IMR-90 (cell line): Measurements from ENCODE around the gene OR6K3. TPM values are rescaled to one million over a fixed set of nuclear protein-coding genes. Genes with fewer than 3 reads are reported as not detected.

Experiments
- ATAC-seq: fragments of 200-7000 bp; cut with Tn5 transposase; 2 replicates; pipeline ENCODE4 v1.9.1; 2020; ENCODE audit warnings: low read depth, mild to moderate bottlenecking, moderate library complexity
- BruUV-seq: library from RNA; stranded (reverse); fragments of 400-500 nt; replicated peaks from 2 replicates; lab custom pipeline; 2021; lab: Mats Ljungman, UMichigan
- CTCF ChIA-PET: fragments of 300-600 bp; formaldehyde crosslinking; extraction: SDS; loops from one replicate; lab custom pipeline; 2021; ENCODE audit warnings: antibody characterized with exemption; lab: Yijun Ruan, JAX
- POLR2A ChIA-PET: fragments of 300-600 bp; sonication (Branson Sonifier 250); formaldehyde crosslinking; loops from one replicate; lab custom pipeline; 2022; ENCODE audit warnings: antibody characterized with exemption; ENCODE audit not compliant: unreplicated experiment; lab: Charles Lee
- DNase-seq: peaks from one replicate; pipeline ENCODE4 v3.0.0; 2013
- H2AFZ ChIP-seq: replicated peaks from 2 replicates; pipeline ENCODE3; 2013; ENCODE audit warnings: low read length, mild to moderate bottlenecking; ENCODE audit not compliant: poor library complexity
- H2AK5ac ChIP-seq: 2 replicates; pipeline ENCODE4 v1.6.1; 2013; ENCODE audit warnings: low read depth, low read length, inconsistent platforms
- H2AK9ac ChIP-seq: replicated peaks from 2 replicates; pipeline ENCODE3; 2013; ENCODE audit warnings: mild to moderate bottlenecking, low read depth, low read length, moderate library complexity; ENCODE audit not compliant: poor library complexity
- H2BK120ac ChIP-seq: 2 replicates; pipeline ENCODE4 v1.6.1; 2013; ENCODE audit warnings: low read depth, low read length, inconsistent platforms
- H2BK15ac ChIP-seq: 3 replicates; pipeline ENCODE4 v1.6.1; 2013; ENCODE audit warnings: low read depth, low read length, inconsistent platforms
- H2BK20ac ChIP-seq: 2 replicates; pipeline ENCODE4 v1.6.1; 2013; ENCODE audit warnings: low read depth, mild to moderate bottlenecking, inconsistent platforms, low read length, moderate library complexity
- H2BK5ac ChIP-seq: 2 replicates; pipeline ENCODE4 v1.6.1; 2013; ENCODE audit warnings: mild to moderate bottlenecking, low read depth, low read length, inconsistent platforms; ENCODE audit not compliant: poor library complexity, severe bottlenecking
- H3K14ac ChIP-seq: replicated peaks from 2 replicates; pipeline ENCODE4 v1.6.1; 2013; ENCODE audit warnings: low read depth, low read length, inconsistent platforms
- H3K18ac ChIP-seq: 2 replicates; pipeline ENCODE4 v1.6.1; 2013; ENCODE audit warnings: low read depth, low read length, control low read depth
- H3K23ac ChIP-seq: 2 replicates; pipeline ENCODE4 v1.6.1; 2013; ENCODE audit warnings: low read depth, low read length, inconsistent platforms
- H3K27ac ChIP-seq: 2 replicates; pipeline ENCODE4 v1.5.1; 2013; ENCODE audit warnings: mild to moderate bottlenecking, control low read depth, low read length; ENCODE audit not compliant: insufficient read depth
- H3K27me3 ChIP-seq: 2 replicates; pipeline ENCODE4 v1.6.1; 2013; ENCODE audit warnings: low read length; ENCODE audit not compliant: control insufficient read depth, insufficient read depth
- H3K36me3 ChIP-seq: 2 replicates; pipeline ENCODE4 v1.6.1; 2013; ENCODE audit warnings: low read length, mixed read lengths; ENCODE audit not compliant: control insufficient read depth, insufficient read depth
- H3K4ac ChIP-seq: 2 replicates; pipeline ENCODE4 v1.6.1; 2013; ENCODE audit warnings: low read depth, low read length, inconsistent platforms
- H3K4me1 ChIP-seq: 2 replicates; pipeline ENCODE4 v1.6.1; 2013; ENCODE audit warnings: low read length, mixed read lengths; ENCODE audit not compliant: control insufficient read depth, insufficient read depth
- H3K4me2 ChIP-seq: 2 replicates; pipeline ENCODE4 v1.6.1; 2013; ENCODE audit warnings: low read depth, mild to moderate bottlenecking, control low read depth, low read length, moderate library complexity
- H3K4me3 ChIP-seq: 2 replicates; pipeline ENCODE4 v1.5.1; 2013; ENCODE audit warnings: low read depth, mild to moderate bottlenecking, control low read depth, low read length, moderate library complexity; ENCODE audit not compliant: insufficient read depth
- H3K56ac ChIP-seq: 2 replicates; pipeline ENCODE4 v1.6.1; 2013; ENCODE audit warnings: low read length, inconsistent platforms; ENCODE audit not compliant: insufficient read depth; ENCODE audit errors: extremely low read depth
- H3K79me1 ChIP-seq, 2 experiments: 2 replicates each; pipeline ENCODE4 v1.6.1; 2013; ENCODE audit warnings: low read length in 2 of 2, inconsistent platforms in 1 of 2, low read depth in 1 of 2
- H3K9ac ChIP-seq: 2 replicates; pipeline ENCODE4 v1.6.1; 2013; ENCODE audit warnings: low read depth, low read length, control low read depth
- H3K9me1 ChIP-seq: 2 replicates; pipeline ENCODE4 v1.6.1; 2013; ENCODE audit warnings: low read length, inconsistent platforms; ENCODE audit not compliant: insufficient read depth
- H3K9me3 ChIP-seq: 2 replicates; pipeline ENCODE4 v1.6.1; 2013; ENCODE audit warnings: low read length; ENCODE audit not compliant: control insufficient read depth, insufficient read depth
- H4K20me1 ChIP-seq: 2 replicates; pipeline ENCODE4 v1.6.1; 2013; ENCODE audit warnings: low read length, inconsistent platforms; ENCODE audit not compliant: insufficient read depth
- H4K5ac ChIP-seq: 2 replicates; pipeline ENCODE4 v1.6.1; 2013; ENCODE audit warnings: mild to moderate bottlenecking, low read depth, low read length, control low read depth
- H4K8ac ChIP-seq, 2 experiments: 2 replicates each; pipeline ENCODE4 v1.6.1; 2013; ENCODE audit warnings: low read depth in 2 of 2, low read length in 2 of 2, control low read depth in 1 of 2, inconsistent platforms in 1 of 2
- H4K91ac ChIP-seq: 2 replicates; pipeline ENCODE4 v1.6.1; 2013; ENCODE audit warnings: low read depth, low read length, inconsistent platforms; ENCODE audit not compliant: insufficient read depth
- CHD1 ChIP-seq: IDR thresholded peaks from 2 replicates; pipeline ENCODE4 v1.6.1; 2012; ENCODE audit warnings: low read depth, low read length, improper control_type of control experiment
- FOS ChIP-seq: fragments of 150-350 bp; IDR thresholded peaks from 2 replicates; pipeline ENCODE4 v1.6.1; 2016; ENCODE audit warnings: low read depth, low read length
- MAFK ChIP-seq: IDR thresholded peaks from 2 replicates; pipeline ENCODE4 v1.6.1; 2012; ENCODE audit warnings: low read depth, low read length, improper control_type of control experiment
- MAZ ChIP-seq: IDR thresholded peaks from 2 replicates; pipeline ENCODE4 v1.6.1; 2012; ENCODE audit warnings: low read depth, mild to moderate bottlenecking, low read length, improper control_type of control experiment, moderate library complexity, borderline replicate concordance
- MXI1 ChIP-seq: IDR thresholded peaks from 2 replicates; pipeline ENCODE4 v1.6.1; 2012; ENCODE audit warnings: low read depth, mild to moderate bottlenecking, low read length, moderate library complexity, borderline replicate concordance
- NFE2L2 ChIP-seq: fragments of 150-350 bp; IDR thresholded peaks from 2 replicates; pipeline ENCODE4 v1.6.1; 2016; ENCODE audit warnings: low read depth, mild to moderate bottlenecking, low read length
- POLR2A ChIP-seq: IDR thresholded peaks from 2 replicates; pipeline ENCODE4 v1.6.1; 2012; ENCODE audit warnings: mild to moderate bottlenecking, low read depth, low read length
- RAD21 ChIP-seq: IDR thresholded peaks from 2 replicates; pipeline ENCODE4 v1.6.1; 2012; ENCODE audit warnings: low read length, improper control_type of control experiment
- RCOR1 ChIP-seq: IDR thresholded peaks from 2 replicates; pipeline ENCODE4 v1.6.1; 2012; ENCODE audit warnings: mild to moderate bottlenecking, low read length, improper control_type of control experiment; ENCODE audit not compliant: insufficient replicate concordance
- RFX5 ChIP-seq: IDR thresholded peaks from 2 replicates; pipeline ENCODE4 v1.8.0; 2012; ENCODE audit warnings: low read depth, mild to moderate bottlenecking, low read length, moderate library complexity
- SMC3 ChIP-seq: fragments of 150-350 bp; IDR thresholded peaks from 2 replicates; pipeline ENCODE4 v1.6.1; 2016; ENCODE audit warnings: low read depth, mild to moderate bottlenecking, antibody characterized with exemption, low read length, moderate library complexity
- WGBS, 2 experiments: methylation state at CpG; one replicate each; pipeline versions ENCODE4 v1.1.5 to v1.1.7; 2013; ENCODE audit warnings: missing lambda C conversion rate in 2 of 2; ENCODE audit not compliant: insufficient read length in 1 of 2; ENCODE audit errors: extremely low coverage in 2 of 2; 5-methylcytosine and 5-hydroxymethylcytosine counted together
- dilution Hi-C: fragments of 300-500 bp; cut with HindIII; formaldehyde crosslinking; loops from one replicate; pipeline ENCODE4 v1.14.3; 2018; ENCODE audit warnings: low sequenced_read_pairs; ENCODE audit not compliant: unreplicated experiment
- in situ Hi-C: fragments of 300-500 bp; cut with MboI; formaldehyde crosslinking; loops from 3 replicates; pipeline ENCODE4 v1.14.3; 2019; ENCODE audit warnings: low sequenced_read_pairs, inconsistent platforms, mixed read lengths
- intact Hi-C: fragments of 100-400 bp; cut with micrococcal nuclease; formaldehyde crosslinking; loops from 2 replicates; pipeline ENCODE4 v1.10.0; 2022
- polyA plus RNA-seq, 3 experiments: library from polyadenylated mRNA; depleted of rRNA; stranded (reverse); fragments of >200 nt; gene quantifications; 2 replicates each; pipeline ENCODE4 v1.2.3, GENCODE V29; 2012; ENCODE audit warnings: low replicate concordance in 1 of 3
- total RNA-seq: library from RNA; depleted of rRNA; stranded (reverse); fragments of >200 nt; gene quantifications from 2 replicates; pipeline ENCODE4 v1.2.3, GENCODE V29; 2012
- TF ChIP-seq, protein P1 (sequence below): fragments of 150-350 bp; IDR thresholded peaks from 2 replicates; pipeline ENCODE4 v1.6.1; 2017; ENCODE audit warnings: mild to moderate bottlenecking, antibody characterized with exemption, low read length, low read depth
- TF ChIP-seq, protein P2 (sequence below): fragments of 150-350 bp; IDR thresholded peaks from 2 replicates; pipeline ENCODE4 v1.6.1; 2016; ENCODE audit warnings: low read depth, mild to moderate bottlenecking, low read length, moderate library complexity, borderline replicate concordance
- TF ChIP-seq, protein P3 (sequence below): conservative IDR thresholded peaks from 2 replicates; pipeline ENCODE4 v1.5.1; 2012; ENCODE audit warnings: mild to moderate bottlenecking, low read depth, low read length, improper control_type of control experiment

OR6K3 gene
- total and polyA plus RNA-seq, 2 of the 4 experiments (the other 2 are of a cell fraction): not detected

GRCh38 chr1:158689110-158689509 lies 31.4 kb downstream of the OR6K3 start:
- no peaks in the 10 kb centered on the region for H3K4me1 ChIP-seq
- no CpG with 5 or more reads among the region's 1 CpG for WGBS, 2 experiments
- ATAC-seq (no peak), DNase-seq (no peak)
- H3K4me3 ChIP-seq: no peak overlapping the region
- no peak overlapping the region for H3K9ac ChIP-seq
- H2AFZ ChIP-seq: no peak overlapping the region
- no peak overlapping the region for H3K27ac ChIP-seq
- H4K5ac ChIP-seq: no peak overlapping the region
- no peak overlapping the region for H4K8ac ChIP-seq
- H2AK9ac ChIP-seq: no peak overlapping the region
- H3K9me3 ChIP-seq: no peaks in the 10 kb centered on the region
- H2BK120ac ChIP-seq: no peak overlapping the region
- H4K91ac ChIP-seq: no peak overlapping the region
- no peak overlapping the region for H3K23ac ChIP-seq
- in situ Hi-C loops (no loop called here), dilution Hi-C loops (no loop called here), intact Hi-C loops (no loop called here)
- no peak overlapping the region for H3K4me2 ChIP-seq
- no TSS peak for BruUV-seq
- no peak overlapping the region for H2BK15ac ChIP-seq
- H3K4ac ChIP-seq: no peak overlapping the region
- H2BK20ac ChIP-seq: no peak overlapping the region
- no peaks in the 10 kb centered on the region for H3K79me1 ChIP-seq
- ChIA-PET POLR2A (no interaction called here), CTCF (no interaction called here)
- H2AK5ac ChIP-seq: no peak overlapping the region
- no peak overlapping the region for H2BK5ac ChIP-seq
- TF ChIP-seq FOS: no peak
- TF ChIP-seq POLR2A: no peak
- no peak for TF ChIP-seq SMC3
- TF ChIP-seq NFE2L2: no peak
- no peak for TF ChIP-seq CHD1
- TF ChIP-seq, protein P1, sequence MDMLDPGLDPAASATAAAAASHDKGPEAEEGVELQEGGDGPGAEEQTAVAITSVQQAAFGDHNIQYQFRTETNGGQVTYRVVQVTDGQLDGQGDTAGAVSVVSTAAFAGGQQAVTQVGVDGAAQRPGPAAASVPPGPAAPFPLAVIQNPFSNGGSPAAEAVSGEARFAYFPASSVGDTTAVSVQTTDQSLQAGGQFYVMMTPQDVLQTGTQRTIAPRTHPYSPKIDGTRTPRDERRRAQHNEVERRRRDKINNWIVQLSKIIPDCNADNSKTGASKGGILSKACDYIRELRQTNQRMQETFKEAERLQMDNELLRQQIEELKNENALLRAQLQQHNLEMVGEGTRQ: no peak
- TF ChIP-seq, protein P2, sequence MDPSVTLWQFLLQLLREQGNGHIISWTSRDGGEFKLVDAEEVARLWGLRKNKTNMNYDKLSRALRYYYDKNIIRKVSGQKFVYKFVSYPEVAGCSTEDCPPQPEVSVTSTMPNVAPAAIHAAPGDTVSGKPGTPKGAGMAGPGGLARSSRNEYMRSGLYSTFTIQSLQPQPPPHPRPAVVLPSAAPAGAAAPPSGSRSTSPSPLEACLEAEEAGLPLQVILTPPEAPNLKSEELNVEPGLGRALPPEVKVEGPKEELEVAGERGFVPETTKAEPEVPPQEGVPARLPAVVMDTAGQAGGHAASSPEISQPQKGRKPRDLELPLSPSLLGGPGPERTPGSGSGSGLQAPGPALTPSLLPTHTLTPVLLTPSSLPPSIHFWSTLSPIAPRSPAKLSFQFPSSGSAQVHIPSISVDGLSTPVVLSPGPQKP: no peak
- no peak for TF ChIP-seq MXI1
- TF ChIP-seq RFX5: no peak
- TF ChIP-seq MAFK: no peak
- no peak for TF ChIP-seq MAZ
- no peak for TF ChIP-seq RCOR1
- TF ChIP-seq RAD21: no peak
- TF ChIP-seq, protein P3, sequence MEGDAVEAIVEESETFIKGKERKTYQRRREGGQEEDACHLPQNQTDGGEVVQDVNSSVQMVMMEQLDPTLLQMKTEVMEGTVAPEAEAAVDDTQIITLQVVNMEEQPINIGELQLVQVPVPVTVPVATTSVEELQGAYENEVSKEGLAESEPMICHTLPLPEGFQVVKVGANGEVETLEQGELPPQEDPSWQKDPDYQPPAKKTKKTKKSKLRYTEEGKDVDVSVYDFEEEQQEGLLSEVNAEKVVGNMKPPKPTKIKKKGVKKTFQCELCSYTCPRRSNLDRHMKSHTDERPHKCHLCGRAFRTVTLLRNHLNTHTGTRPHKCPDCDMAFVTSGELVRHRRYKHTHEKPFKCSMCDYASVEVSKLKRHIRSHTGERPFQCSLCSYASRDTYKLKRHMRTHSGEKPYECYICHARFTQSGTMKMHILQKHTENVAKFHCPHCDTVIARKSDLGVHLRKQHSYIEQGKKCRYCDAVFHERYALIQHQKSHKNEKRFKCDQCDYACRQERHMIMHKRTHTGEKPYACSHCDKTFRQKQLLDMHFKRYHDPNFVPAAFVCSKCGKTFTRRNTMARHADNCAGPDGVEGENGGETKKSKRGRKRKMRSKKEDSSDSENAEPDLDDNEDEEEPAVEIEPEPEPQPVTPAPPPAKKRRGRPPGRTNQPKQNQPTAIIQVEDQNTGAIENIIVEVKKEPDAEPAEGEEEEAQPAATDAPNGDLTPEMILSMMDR: no peak
- H3K36me3 ChIP-seq: no peaks in the 10 kb centered on the region
- H4K20me1 ChIP-seq: no peaks in the 10 kb centered on the region
- H3K56ac ChIP-seq: no peak overlapping the region
- H3K18ac ChIP-seq: no peak overlapping the region
- no peaks in the 10 kb centered on the region for H3K27me3 ChIP-seq
- H3K9me1 ChIP-seq: no peaks in the 10 kb centered on the region
- no peak overlapping the region for H3K14ac ChIP-seq
